Activated naive CD8-positive, alpha-beta T cell treated with anti-CD3 and anti-CD28 coated beads for 36 hours (primary cell): ENCODE data around the gene NUTM2D. TPM values are rescaled to one million over a fixed set of nuclear protein-coding genes. Genes with fewer than 3 reads are reported as not detected.

Source experiments
- total RNA-seq, 2 experiments: library from RNA; stranded (reverse); gene quantifications; one replicate each; pipeline ENCODE4 v1.2.3, GENCODE V29; 2021

NUTM2D gene
- total RNA-seq, 2 experiments from 2014 or later: 1.3 to 1.9 TPM

Other genes starting within 250 kb of the NUTM2D start
- gene NUTM2A, start 132.3 kb upstream of the NUTM2D start, total RNA-seq: under 1 TPM; 0.47 to 0.66 TPM
- gene MINPP1, start 147.1 kb downstream of the NUTM2D start, total RNA-seq: 10 to 100 TPM; 10.3 TPM